ENCODE measurements around the gene PLA2G6. TPM values are rescaled to one million over a fixed set of nuclear protein-coding genes. Genes with fewer than 3 reads are reported as not detected.

Gene PLA2G6
- total and polyA plus RNA-seq, 2 of the 13 experiments (the other 11 are each of a cell fraction or from before 2014, with no cell fraction given): 4.8 to 11.5 TPM

GRCh38 chr22:38180841-38181452 is 683 bp downstream of the PLA2G6 start (continued):
- no peak for TF ChIP-seq FOXO4 (CRISPR knock-in tag; conservative IDR thresholded peaks at IDR 0.05)
- TF ChIP-seq ZNF761 (CRISPR knock-in tag; conservative IDR thresholded peaks at IDR 0.05): no peak
- no peak for TF ChIP-seq ZBTB44 (CRISPR knock-in tag; IDR thresholded peaks at IDR 0.05)
- TF ChIP-seq SOX5 (CRISPR knock-in tag; IDR thresholded peaks at IDR 0.05; ENCODE audit: borderline replicate concordance): no peak
- TF ChIP-seq SP4 (CRISPR knock-in tag; IDR thresholded peaks at IDR 0.05): 0 out of 2 replicates have a peak, but pooled peaks have one; percentile 28
- no peak for TF ChIP-seq FOXO1 (CRISPR knock-in tag; IDR thresholded peaks at IDR 0.05)
- TF ChIP-seq TP53 (CRISPR knock-in tag; conservative IDR thresholded peaks at IDR 0.05): no peak
- no peak for TF ChIP-seq GLMP (CRISPR knock-in tag; IDR thresholded peaks at IDR 0.05; ENCODE audit: borderline replicate concordance)
- no peak for TF ChIP-seq PPARG (CRISPR knock-in tag; conservative IDR thresholded peaks at IDR 0.05)
- no peak for TF ChIP-seq HNRNPK (IDR thresholded peaks at IDR 0.05; ENCODE audit: low read depth, low read length, poor library complexity, severe bottlenecking)
- no peak for TF ChIP-seq MTA1 (CRISPR knock-in tag; IDR thresholded peaks at IDR 0.05; ENCODE audit: borderline replicate concordance)
- no peak for TF ChIP-seq ZFP62 (CRISPR knock-in tag; IDR thresholded peaks at IDR 0.05)
- no peak for TF ChIP-seq EED (CRISPR knock-in tag; IDR thresholded peaks at IDR 0.05)
- TF ChIP-seq HOXD1 (CRISPR knock-in tag; IDR thresholded peaks at IDR 0.05): no peak
- no peak for TF ChIP-seq SMARCC2 (IDR thresholded peaks at IDR 0.05)
- TF ChIP-seq MXI1 (IDR thresholded peaks at IDR 0.05; ENCODE audit: borderline replicate concordance, low read depth, low read length): no peak
- no peak for TF ChIP-seq ZBTB25 (CRISPR knock-in tag; IDR thresholded peaks at IDR 0.05)
- TF ChIP-seq ZNF138 (CRISPR knock-in tag; IDR thresholded peaks at IDR 0.05; ENCODE audit: low read depth): no peak
- TF ChIP-seq ZNF143 (CRISPR knock-in tag; IDR thresholded peaks at IDR 0.05): no peak
- 0 out of 2 replicates have a peak, but pooled peaks have one; percentile 19 for TF ChIP-seq LCORL (IDR thresholded peaks at IDR 0.05)
- TF ChIP-seq LCORL (CRISPR knock-in tag; IDR thresholded peaks at IDR 0.05): no peak; the same call in 1 of the 2 replicates
